Measurements from ENCODE around the gene ZNRF3. TPM values are rescaled to one million over a fixed set of nuclear protein-coding genes. Genes with fewer than 3 reads are reported as not detected.
"Not testable (repeated sequence)": the region's sequence is repeated elsewhere in the genome, so short reads cannot be mapped to it uniquely, and the experiment has no call there.

The ZNRF3 gene
- total RNA-seq, 1 donor: 6.9 TPM

GRCh38 chr22:29004647-29005371, 121.4 kb downstream of the ZNRF3 start:
- no peak for TF ChIP-seq CTCF (IDR thresholded peaks at IDR 0.05; ENCODE audit: extremely low read depth, low read depth, low read length)
- Histone ChIP-seq H3K4me1 (ENCODE audit: insufficient read depth, low read length) (peaks cover 6% of the 10 kb centered on the region), H3K4me2 (ENCODE audit: insufficient read depth, low read length) (no peak overlapping the region), H3K27ac (ENCODE audit: low read depth, low read length) (no peak overlapping the region), H4K20me1 (ENCODE audit: insufficient read depth, low read length) (no peaks in the 10 kb centered on the region), H3K36me3 (ENCODE audit: insufficient read depth, low read length) (no peaks in the 10 kb centered on the region), H3K4me3 (ENCODE audit: insufficient read depth, low read length) (no peak overlapping the region), H3K79me2 (ENCODE audit: insufficient read depth, low read length) (no peaks in the 10 kb centered on the region), H3K9me3 (ENCODE audit: low read depth, low read length) (no peaks in the 10 kb centered on the region), H2AFZ (ENCODE audit: low read length) (no peak overlapping the region), H3K27me3 (ENCODE audit: insufficient read depth, low read length) (no peaks in the 10 kb centered on the region)
- no peak for DNase-seq (ENCODE audit: insufficient read length, low spot score, missing footprints)

GRCh38 chr22:29005754-29006153, 122.4 kb downstream of the ZNRF3 start:
- H3K4me3 ChIP-seq (ENCODE audit: insufficient read depth, low read length); H3K9me3 ChIP-seq (ENCODE audit: low read depth, low read length); H2AFZ ChIP-seq (ENCODE audit: low read length); H3K4me2 ChIP-seq (ENCODE audit: insufficient read depth, low read length); H3K79me2 ChIP-seq (ENCODE audit: insufficient read depth, low read length); H4K20me1 ChIP-seq (ENCODE audit: insufficient read depth, low read length); H3K36me3 ChIP-seq (ENCODE audit: insufficient read depth, low read length); H3K27me3 ChIP-seq (ENCODE audit: insufficient read depth, low read length); H3K27ac ChIP-seq (ENCODE audit: low read depth, low read length); H3K4me1 ChIP-seq (ENCODE audit: insufficient read depth, low read length); DNase-seq (ENCODE audit: insufficient read length, low spot score, missing footprints): not testable (repeated sequence)

GRCh38 chr22:29006346-29006745, 123.0 kb downstream of the ZNRF3 start:
- no peak overlapping the region for H3K4me3 ChIP-seq (ENCODE audit: insufficient read depth, low read length)
- H3K27ac ChIP-seq (ENCODE audit: low read depth, low read length): no peak overlapping the region
- no peaks in the 10 kb centered on the region for H4K20me1 ChIP-seq (ENCODE audit: insufficient read depth, low read length)
- no peak overlapping the region for H3K4me2 ChIP-seq (ENCODE audit: insufficient read depth, low read length)
- no peaks in the 10 kb centered on the region for H3K9me3 ChIP-seq (ENCODE audit: low read depth, low read length)
- no peaks in the 10 kb centered on the region for H3K27me3 ChIP-seq (ENCODE audit: insufficient read depth, low read length)
- H2AFZ ChIP-seq (ENCODE audit: low read length): no peak overlapping the region
- H3K4me1 ChIP-seq (ENCODE audit: insufficient read depth, low read length): no peaks in the 10 kb centered on the region
- no peaks in the 10 kb centered on the region for H3K79me2 ChIP-seq (ENCODE audit: insufficient read depth, low read length)
- H3K36me3 ChIP-seq (ENCODE audit: insufficient read depth, low read length): no peaks in the 10 kb centered on the region
- TF ChIP-seq CTCF (IDR thresholded peaks at IDR 0.05; ENCODE audit: extremely low read depth, low read depth, low read length): no peak
- no peak for DNase-seq (ENCODE audit: insufficient read length, low spot score, missing footprints)

GRCh38 chr22:29009148-29009547, 125.8 kb downstream of the ZNRF3 start:
- Histone ChIP-seq H2AFZ (ENCODE audit: low read length) (no peak overlapping the region), H3K4me2 (ENCODE audit: insufficient read depth, low read length) (no peak overlapping the region), H3K79me2 (ENCODE audit: insufficient read depth, low read length) (no peaks in the 10 kb centered on the region), H4K20me1 (ENCODE audit: insufficient read depth, low read length) (peaks cover 6% of the 10 kb centered on the region), H3K36me3 (ENCODE audit: insufficient read depth, low read length) (no peaks in the 10 kb centered on the region), H3K4me3 (ENCODE audit: insufficient read depth, low read length) (no peak overlapping the region), H3K9me3 (ENCODE audit: low read depth, low read length) (no peaks in the 10 kb centered on the region), H3K4me1 (ENCODE audit: insufficient read depth, low read length) (peaks cover 5% of the 10 kb centered on the region), H3K27ac (ENCODE audit: low read depth, low read length) (no peak overlapping the region), H3K27me3 (ENCODE audit: insufficient read depth, low read length) (no peaks in the 10 kb centered on the region)
- no peak for DNase-seq (ENCODE audit: insufficient read length, low spot score, missing footprints)
- no peak for TF ChIP-seq CTCF (IDR thresholded peaks at IDR 0.05; ENCODE audit: extremely low read depth, low read depth, low read length)

Data from osteoblast (primary cell).